HL-60 (cell line): ENCODE results near the gene CIROP.

ENCODE experiments used
- CTCF ChIP-seq: IDR thresholded peaks from one replicate; pipeline ENCODE4 v1.5.1; 2011; ENCODE audit warnings: low read length, control low read depth, inconsistent platforms; ENCODE audit not compliant: insufficient read depth
- GABPA ChIP-seq: IDR thresholded peaks from 2 replicates; pipeline ENCODE4 v1.6.1; 2012; ENCODE audit warnings: low read depth
- POLR2AphosphoS5 ChIP-seq: IDR thresholded peaks from 2 replicates; pipeline ENCODE4 v1.6.1; 2012; ENCODE audit warnings: low read depth
- REST ChIP-seq: IDR thresholded peaks from 2 replicates; pipeline ENCODE4 v1.6.1; 2012; ENCODE audit warnings: low read depth; ENCODE audit not compliant: insufficient replicate concordance

- TF ChIP-seq CTCF, result no peak
- peak; percentile 92 for TF ChIP-seq POLR2AphosphoS5
- TF ChIP-seq REST, result no peak
- no peak for TF ChIP-seq GABPA
Measured at GRCh38 chr14:23071244-23071920, 33.4 kb downstream of the CIROP start.
